Astrocyte of the cerebellum (primary cell): ENCODE data around the gene SH3RF3.

Experiments
- DNase-seq: peaks from one replicate; pipeline ENCODE4 v3.0.0-alpha.2; 2011; ENCODE audit warnings: low read depth
- H3K4me3 ChIP-seq: 2 replicates; pipeline ENCODE4 v1.5.1; 2011; ENCODE audit warnings: mild to moderate bottlenecking, low read depth, low read length, moderate library complexity
- in situ Hi-C: cut with HindIII; loops from 2 replicates; pipeline ENCODE4 v1.10.0; 2017; ENCODE audit warnings: low sequenced_read_pairs
- TF ChIP-seq, protein P1 (sequence below): IDR thresholded peaks from 2 replicates; pipeline ENCODE4 v1.5.1; 2012; ENCODE audit warnings: low read length, low read depth, moderate library complexity, mild to moderate bottlenecking; ENCODE audit errors: missing control alignments

The SH3RF3 gene

DNA sequence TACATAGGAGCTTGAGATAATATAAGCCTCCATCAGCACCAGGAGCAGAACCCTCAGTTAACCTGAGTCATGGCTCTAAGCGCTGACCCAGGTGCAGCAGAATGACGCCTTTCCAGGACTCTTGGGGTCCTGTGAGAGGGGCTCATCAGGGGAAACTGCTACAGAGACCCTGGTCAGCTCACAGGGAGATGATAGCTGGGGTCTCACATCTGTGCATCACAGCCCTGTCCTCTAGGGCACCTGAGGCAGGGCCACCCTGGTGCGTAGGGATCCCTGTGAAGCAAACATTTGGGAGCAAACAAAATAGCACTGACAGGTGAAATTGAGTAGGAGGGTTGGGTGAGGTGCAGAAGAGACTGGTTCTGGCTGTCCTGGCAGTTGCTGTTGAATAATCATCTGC, 219.2 kb downstream of the SH3RF3 start:
- in situ Hi-C loops = loop anchor here (5.0 kb wide), 1 partner anchor 106 kb away; no protein-coding TSS in a partner anchor
- TF ChIP-seq, protein P1, sequence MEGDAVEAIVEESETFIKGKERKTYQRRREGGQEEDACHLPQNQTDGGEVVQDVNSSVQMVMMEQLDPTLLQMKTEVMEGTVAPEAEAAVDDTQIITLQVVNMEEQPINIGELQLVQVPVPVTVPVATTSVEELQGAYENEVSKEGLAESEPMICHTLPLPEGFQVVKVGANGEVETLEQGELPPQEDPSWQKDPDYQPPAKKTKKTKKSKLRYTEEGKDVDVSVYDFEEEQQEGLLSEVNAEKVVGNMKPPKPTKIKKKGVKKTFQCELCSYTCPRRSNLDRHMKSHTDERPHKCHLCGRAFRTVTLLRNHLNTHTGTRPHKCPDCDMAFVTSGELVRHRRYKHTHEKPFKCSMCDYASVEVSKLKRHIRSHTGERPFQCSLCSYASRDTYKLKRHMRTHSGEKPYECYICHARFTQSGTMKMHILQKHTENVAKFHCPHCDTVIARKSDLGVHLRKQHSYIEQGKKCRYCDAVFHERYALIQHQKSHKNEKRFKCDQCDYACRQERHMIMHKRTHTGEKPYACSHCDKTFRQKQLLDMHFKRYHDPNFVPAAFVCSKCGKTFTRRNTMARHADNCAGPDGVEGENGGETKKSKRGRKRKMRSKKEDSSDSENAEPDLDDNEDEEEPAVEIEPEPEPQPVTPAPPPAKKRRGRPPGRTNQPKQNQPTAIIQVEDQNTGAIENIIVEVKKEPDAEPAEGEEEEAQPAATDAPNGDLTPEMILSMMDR = no peak
- H3K4me3 ChIP-seq = no peak overlapping the region
- DNase-seq = no peak

DNA sequence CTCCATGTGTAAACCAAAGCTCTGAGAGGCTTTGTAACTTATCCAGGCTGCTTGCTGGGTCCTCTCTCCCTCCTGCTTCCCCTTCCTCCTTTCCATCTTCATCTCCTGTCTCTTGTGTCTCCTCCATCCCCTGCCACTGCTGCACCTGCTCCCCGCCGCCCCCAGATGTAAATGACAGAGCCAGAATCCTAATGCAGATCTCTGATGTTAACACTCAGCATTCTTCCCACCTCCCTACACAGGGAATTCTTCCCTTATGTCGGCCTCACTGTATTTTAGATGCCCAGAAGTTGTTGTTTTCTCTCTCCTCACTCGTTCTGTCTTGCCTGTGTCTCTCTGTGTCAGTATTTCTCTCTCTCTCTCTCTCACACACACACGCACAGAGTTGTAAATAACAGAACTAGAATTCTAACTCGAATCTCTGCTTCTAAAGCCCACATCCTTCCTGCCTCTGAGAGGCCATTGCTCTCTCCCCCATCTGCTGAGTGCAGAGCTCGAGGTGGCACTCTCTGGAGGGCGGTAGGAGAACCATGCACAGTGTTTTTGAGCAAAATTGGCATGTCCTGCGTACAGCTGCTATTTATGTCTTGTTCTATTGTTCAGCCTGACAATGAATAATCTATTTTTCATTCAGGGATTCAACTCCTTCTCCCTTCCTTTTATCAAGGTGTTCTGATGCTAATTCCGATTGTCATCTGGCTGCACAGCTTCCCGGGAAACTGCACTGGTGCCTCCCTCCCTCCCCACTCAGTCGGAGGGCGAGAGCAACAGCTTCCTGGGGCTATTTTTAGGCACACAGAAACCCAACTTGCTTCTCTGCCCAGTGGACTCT, 219.9 kb downstream of the SH3RF3 start:
- in situ Hi-C loops = loop anchor here (5.0 kb wide), 1 partner anchor 107 kb away; no protein-coding TSS in a partner anchor
- H3K4me3 ChIP-seq = no peak overlapping the region
- TF ChIP-seq, protein P1 = no peak
- no peak for DNase-seq

DNA sequence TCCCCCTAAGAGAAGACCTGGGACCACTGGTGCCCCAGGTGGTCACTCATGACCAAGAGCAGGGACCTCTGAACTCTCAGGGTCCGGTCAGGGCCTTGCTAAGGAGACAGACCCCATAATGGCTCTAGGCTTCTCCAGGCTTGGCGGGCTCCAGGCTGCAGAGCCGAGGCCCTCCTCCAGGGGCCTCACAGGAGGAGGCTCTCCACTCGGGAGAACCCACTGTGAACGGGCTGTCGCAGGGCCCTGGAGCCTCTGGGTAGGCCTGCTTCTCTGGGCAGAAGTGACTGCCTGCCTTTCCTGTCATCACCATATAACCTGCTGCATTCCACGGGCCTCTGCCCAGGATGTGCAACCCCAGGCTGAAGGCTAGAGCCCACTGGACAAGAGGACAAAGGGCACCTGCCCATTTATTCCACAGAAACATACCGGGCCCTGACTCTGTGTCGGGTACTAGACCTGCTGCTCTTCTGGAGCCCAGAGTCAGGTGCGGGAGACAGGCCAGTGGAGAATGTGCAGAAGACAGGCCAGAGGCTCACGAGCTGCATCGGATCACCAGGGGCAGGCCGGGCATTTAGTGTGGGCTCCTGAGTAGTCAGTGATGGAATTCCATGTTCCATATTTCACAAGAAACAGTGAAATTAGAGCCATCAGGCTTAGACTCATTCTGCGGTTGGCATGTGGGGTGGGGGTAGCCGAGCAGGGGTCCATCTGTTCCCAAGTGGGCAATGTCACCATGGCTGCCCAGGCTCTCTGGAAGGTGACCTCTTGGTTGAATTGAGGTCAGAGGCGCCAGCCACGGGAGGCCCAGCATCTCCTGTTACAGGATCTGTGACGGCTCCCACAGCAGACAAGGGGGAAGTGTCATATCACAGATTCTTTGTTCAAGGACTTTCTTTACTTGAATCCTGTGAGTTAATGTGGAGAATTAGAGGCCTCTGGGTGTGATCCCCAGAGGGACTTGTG, 220.8 kb downstream of the SH3RF3 start:
- in situ Hi-C loops = loop anchor here (5.0 kb wide), 1 partner anchor 107 kb away; no protein-coding TSS in a partner anchor
- TF ChIP-seq, protein P1 = peak; percentile 17
- DNase-seq = no peak
- H3K4me3 ChIP-seq = no peak overlapping the region

DNA sequence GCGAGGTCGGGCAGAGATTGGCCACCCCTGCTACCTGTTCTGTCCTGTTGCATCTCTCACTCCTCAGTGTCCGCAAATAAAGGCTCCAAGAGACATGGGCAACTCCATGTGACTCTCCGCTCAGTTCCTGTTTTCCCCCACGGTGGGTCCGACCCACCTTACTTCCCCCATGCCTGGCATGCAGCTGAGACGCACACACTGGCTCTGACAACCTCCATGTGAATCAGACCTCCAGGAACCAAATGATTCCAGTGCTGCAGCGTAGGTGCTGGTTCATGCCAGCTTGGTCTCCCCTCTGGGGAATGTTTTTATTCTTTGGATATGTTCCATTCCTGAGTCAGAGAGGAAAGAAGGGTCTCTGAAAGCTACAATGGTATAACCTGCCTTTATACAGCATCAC, 221.5 kb downstream of the SH3RF3 start:
- TF ChIP-seq, protein P1 = no peak
- no peak overlapping the region for H3K4me3 ChIP-seq
- in situ Hi-C loops = no loop called here
- no peak for DNase-seq

DNA sequence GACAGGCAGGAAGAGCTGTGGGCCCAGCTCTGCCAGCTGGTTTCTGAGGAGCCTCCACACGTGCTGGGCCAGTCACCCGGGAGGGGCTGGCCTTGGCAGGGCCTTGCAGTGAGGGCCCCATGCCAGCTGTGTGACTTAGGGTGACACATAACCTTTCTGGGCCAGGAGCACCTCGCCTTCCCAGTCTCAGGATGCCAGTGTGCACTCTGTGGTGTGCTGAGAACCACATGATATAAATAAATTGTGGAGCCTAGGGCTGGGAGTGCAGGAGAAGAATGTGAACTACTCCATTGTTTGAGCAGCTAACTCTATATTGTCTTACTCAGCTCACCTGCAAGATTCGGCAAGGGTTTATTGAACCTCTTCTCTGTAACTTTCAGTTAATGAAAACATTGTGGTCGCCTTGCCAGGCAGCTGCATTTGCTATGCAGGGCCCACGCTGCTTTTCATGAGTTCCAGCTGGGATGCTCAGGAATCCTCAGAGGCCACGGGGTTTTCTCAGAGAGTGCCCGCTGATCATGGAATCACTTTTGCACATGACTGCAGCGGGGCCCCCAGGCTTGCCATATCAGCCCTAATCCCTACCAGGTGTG, 222.3 kb downstream of the SH3RF3 start:
- DNase-seq = peak; percentile 62
- in situ Hi-C loops = no loop called here
- TF ChIP-seq, protein P1 = no peak
- no peak overlapping the region for H3K4me3 ChIP-seq
